ENCODE results near the gene CTBP2.

DNA sequence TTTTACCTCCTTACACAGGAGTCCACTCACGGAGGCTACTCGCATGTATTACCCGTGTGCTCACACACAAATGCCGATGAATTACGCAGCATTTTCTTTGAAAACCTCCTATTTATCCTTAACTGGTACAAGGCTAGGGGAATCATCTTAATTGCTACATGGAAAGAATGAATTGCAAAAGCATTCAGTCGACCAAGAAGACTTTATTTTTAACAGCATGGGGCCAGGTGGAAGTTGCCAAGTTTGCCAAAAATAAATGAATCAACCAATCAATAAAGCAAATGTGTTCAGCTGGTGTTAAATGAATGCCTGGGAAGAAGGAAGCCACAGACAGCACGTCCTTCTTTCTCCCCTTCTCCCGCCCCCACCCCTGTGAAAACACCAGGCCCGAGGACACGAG is 55.8 kb downstream of the CTBP2 start:
- TF ChIP-seq CEBPB (IDR thresholded peaks at IDR 0.05), result peak; percentile 69
- TF ChIP-seq, protein P1, sequence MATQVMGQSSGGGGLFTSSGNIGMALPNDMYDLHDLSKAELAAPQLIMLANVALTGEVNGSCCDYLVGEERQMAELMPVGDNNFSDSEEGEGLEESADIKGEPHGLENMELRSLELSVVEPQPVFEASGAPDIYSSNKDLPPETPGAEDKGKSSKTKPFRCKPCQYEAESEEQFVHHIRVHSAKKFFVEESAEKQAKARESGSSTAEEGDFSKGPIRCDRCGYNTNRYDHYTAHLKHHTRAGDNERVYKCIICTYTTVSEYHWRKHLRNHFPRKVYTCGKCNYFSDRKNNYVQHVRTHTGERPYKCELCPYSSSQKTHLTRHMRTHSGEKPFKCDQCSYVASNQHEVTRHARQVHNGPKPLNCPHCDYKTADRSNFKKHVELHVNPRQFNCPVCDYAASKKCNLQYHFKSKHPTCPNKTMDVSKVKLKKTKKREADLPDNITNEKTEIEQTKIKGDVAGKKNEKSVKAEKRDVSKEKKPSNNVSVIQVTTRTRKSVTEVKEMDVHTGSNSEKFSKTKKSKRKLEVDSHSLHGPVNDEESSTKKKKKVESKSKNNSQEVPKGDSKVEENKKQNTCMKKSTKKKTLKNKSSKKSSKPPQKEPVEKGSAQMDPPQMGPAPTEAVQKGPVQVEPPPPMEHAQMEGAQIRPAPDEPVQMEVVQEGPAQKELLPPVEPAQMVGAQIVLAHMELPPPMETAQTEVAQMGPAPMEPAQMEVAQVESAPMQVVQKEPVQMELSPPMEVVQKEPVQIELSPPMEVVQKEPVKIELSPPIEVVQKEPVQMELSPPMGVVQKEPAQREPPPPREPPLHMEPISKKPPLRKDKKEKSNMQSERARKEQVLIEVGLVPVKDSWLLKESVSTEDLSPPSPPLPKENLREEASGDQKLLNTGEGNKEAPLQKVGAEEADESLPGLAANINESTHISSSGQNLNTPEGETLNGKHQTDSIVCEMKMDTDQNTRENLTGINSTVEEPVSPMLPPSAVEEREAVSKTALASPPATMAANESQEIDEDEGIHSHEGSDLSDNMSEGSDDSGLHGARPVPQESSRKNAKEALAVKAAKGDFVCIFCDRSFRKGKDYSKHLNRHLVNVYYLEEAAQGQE (IDR thresholded peaks at IDR 0.05; ENCODE audit: low read depth), result no peak
- TF ChIP-seq RAD21 (IDR thresholded peaks at IDR 0.05; ENCODE audit: low read depth), result no peak
- no peak for TF ChIP-seq YY1 (IDR thresholded peaks at IDR 0.05; ENCODE audit: low read depth)

All from Ishikawa (cell line).